GM23248 (cell line): ENCODE data around the gene NCOR2. TPM values are rescaled to one million over a fixed set of nuclear protein-coding genes. Genes with fewer than 3 reads are reported as not detected.

Experiments
- DNase-seq: peaks from one replicate; pipeline ENCODE4 v3.0.0-alpha.2; 2015
- H2AFZ ChIP-seq: fragments of 200-600 bp; sonication (generic); 2 replicates; pipeline ENCODE4 v1.6.1; 2016; ENCODE audit warnings: antibody characterized with exemption
- H3F3A ChIP-seq: fragments of 200-600 bp; sonication (generic); 2 replicates; pipeline ENCODE4 v1.6.1; 2016; ENCODE audit warnings: mild to moderate bottlenecking, antibody characterized with exemption, mixed run types; ENCODE audit not compliant: insufficient read depth
- H3K27ac ChIP-seq: fragments of 200-600 bp; sonication (generic); 2 replicates; pipeline ENCODE4 v1.5.1; 2016; ENCODE audit warnings: mild to moderate bottlenecking
- H3K27me3 ChIP-seq: fragments of 200-600 bp; sonication (generic); replicated peaks from 2 replicates; pipeline ENCODE4 v1.6.1; 2016; ENCODE audit warnings: mild to moderate bottlenecking; ENCODE audit not compliant: insufficient read depth
- H3K36me3 ChIP-seq: fragments of 200-600 bp; sonication (generic); 2 replicates; pipeline ENCODE4 v1.6.1; 2016; ENCODE audit warnings: low read depth, mild to moderate bottlenecking
- H3K4me1 ChIP-seq: fragments of 200-600 bp; sonication (generic); 2 replicates; pipeline ENCODE4 v1.6.1; 2016; ENCODE audit warnings: mild to moderate bottlenecking; ENCODE audit not compliant: insufficient read depth
- H3K4me2 ChIP-seq: fragments of 200-600 bp; sonication (generic); one replicate; pipeline ENCODE4 v1.6.1; 2016; ENCODE audit warnings: mild to moderate bottlenecking; ENCODE audit not compliant: unreplicated experiment
- H3K4me3 ChIP-seq: fragments of 200-600 bp; sonication (generic); 2 replicates; pipeline ENCODE4 v1.5.1; 2016; ENCODE audit warnings: mild to moderate bottlenecking
- H3K79me2 ChIP-seq: fragments of 200-600 bp; sonication (generic); 2 replicates; pipeline ENCODE4 v1.6.1; 2016; ENCODE audit warnings: mild to moderate bottlenecking; ENCODE audit not compliant: insufficient read depth
- H3K9ac ChIP-seq: fragments of 200-600 bp; sonication (generic); 2 replicates; pipeline ENCODE4 v1.6.1; 2016; ENCODE audit warnings: mild to moderate bottlenecking
- H3K9me2 ChIP-seq: fragments of 200-600 bp; sonication (generic); 2 replicates; pipeline ENCODE4 v1.6.1; 2016; ENCODE audit warnings: mixed run types, mild to moderate bottlenecking, moderate library complexity; ENCODE audit not compliant: insufficient read depth
- H3K9me3 ChIP-seq: fragments of 200-600 bp; sonication (generic); one replicate; pipeline ENCODE4 v1.6.1; 2017; ENCODE audit warnings: low read depth
- H4K20me1 ChIP-seq: fragments of 200-600 bp; sonication (generic); 2 replicates; pipeline ENCODE4 v1.6.0; 2016; ENCODE audit not compliant: insufficient read depth
- EZH2 ChIP-seq: fragments of 200-600 bp; sonication (generic); IDR thresholded peaks from 2 replicates; pipeline ENCODE4 v1.6.1; 2018; ENCODE audit warnings: antibody characterized with exemption, mild to moderate bottlenecking; ENCODE audit not compliant: insufficient read depth, poor library complexity, severe bottlenecking
- EZH2phosphoT487 ChIP-seq: fragments of 200-600 bp; sonication (generic); IDR thresholded peaks from 2 replicates; pipeline ENCODE4 v1.6.1; 2018; ENCODE audit warnings: antibody characterized with exemption, moderate library complexity, mild to moderate bottlenecking, low read depth; ENCODE audit not compliant: insufficient read depth
- WGBS, 2 experiments: methylation state at CpG; one replicate each; pipeline ENCODE4 v1.1.6; 2015 to 2017; ENCODE audit warnings: low lambda C conversion rate in 2 of 2, low coverage in 1 of 2; ENCODE audit errors: missing lambda C conversion rate in 2 of 2; 5-methylcytosine and 5-hydroxymethylcytosine counted together
- in situ Hi-C: fragments of 300-500 bp; cut with MboI; formaldehyde crosslinking; loops from 2 replicates; pipeline ENCODE4 v1.15.0; 2020
- polyA plus RNA-seq: library from polyadenylated mRNA; unstranded; fragments of >200 nt; fragmentation: Nextera tagmentation; extraction: Ambion mirVana; gene quantifications from 2 replicates; pipeline ENCODE4 v1.2.1, GENCODE V29; 2016
- total RNA-seq: library from RNA; depleted of rRNA; stranded (reverse); fragments of >200 nt; shearing (Covaris generic); gene quantifications from 2 replicates; pipeline ENCODE4 v1.2.3, GENCODE V29; 2014

The NCOR2 gene
- total and polyA plus RNA-seq, 2 experiments from 2014 or later = 37.7 to 43.5 TPM

DNA sequence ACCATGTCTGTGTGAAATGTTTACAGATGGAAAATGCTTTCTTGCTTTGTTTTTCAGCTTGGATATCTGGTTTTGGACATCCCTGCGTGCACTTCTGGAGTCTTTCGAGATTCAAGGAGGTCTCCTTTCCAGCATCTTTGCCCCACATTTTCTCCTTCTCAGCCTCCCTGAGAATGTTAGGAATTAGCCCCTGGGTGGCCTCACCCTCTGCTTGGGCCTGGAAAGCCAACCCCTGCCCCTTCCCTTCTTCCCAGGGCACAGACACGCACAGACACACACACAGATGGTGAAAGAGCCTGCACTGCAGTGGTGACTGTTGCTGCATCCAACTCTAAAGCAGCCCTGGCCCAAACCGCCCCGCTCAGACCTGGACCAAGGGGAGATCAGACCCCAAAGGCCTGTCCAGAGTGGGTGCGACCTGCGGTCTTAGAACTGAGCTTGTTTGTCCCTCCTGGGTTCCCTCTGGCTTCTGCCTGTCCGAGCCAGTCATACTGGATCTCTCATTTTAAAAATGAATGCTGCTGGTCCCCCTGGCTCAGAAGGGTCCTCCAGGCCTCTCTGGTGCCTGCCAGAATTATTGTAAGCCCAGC is 8.7 kb upstream of the NCOR2 start:
- H3K9me2 ChIP-seq = no peaks in the 10 kb centered on the region
- no peak overlapping the region for H3K9ac ChIP-seq
- no peak for DNase-seq
- TF ChIP-seq EZH2 = no peak
- no peak for TF ChIP-seq EZH2phosphoT487
- no peaks in the 10 kb centered on the region for H3K4me1 ChIP-seq
- no peak overlapping the region for H3K27ac ChIP-seq
- H3K79me2 ChIP-seq = no peaks in the 10 kb centered on the region
- in situ Hi-C loops = no loop called here
- H3K4me2 ChIP-seq = no peak overlapping the region
- no peaks in the 10 kb centered on the region for H3K36me3 ChIP-seq
- H2AFZ ChIP-seq = no peak overlapping the region
- H3K9me3 ChIP-seq = no peaks in the 10 kb centered on the region
- no peaks in the 10 kb centered on the region for H3K27me3 ChIP-seq
- 87 to 95% methylated on average over 8 of the region's 8 CpGs for WGBS, 2 experiments
- H3K4me3 ChIP-seq = no peak overlapping the region
- H3F3A ChIP-seq = no peaks in the 10 kb centered on the region
- H4K20me1 ChIP-seq = no peaks in the 10 kb centered on the region

DNA sequence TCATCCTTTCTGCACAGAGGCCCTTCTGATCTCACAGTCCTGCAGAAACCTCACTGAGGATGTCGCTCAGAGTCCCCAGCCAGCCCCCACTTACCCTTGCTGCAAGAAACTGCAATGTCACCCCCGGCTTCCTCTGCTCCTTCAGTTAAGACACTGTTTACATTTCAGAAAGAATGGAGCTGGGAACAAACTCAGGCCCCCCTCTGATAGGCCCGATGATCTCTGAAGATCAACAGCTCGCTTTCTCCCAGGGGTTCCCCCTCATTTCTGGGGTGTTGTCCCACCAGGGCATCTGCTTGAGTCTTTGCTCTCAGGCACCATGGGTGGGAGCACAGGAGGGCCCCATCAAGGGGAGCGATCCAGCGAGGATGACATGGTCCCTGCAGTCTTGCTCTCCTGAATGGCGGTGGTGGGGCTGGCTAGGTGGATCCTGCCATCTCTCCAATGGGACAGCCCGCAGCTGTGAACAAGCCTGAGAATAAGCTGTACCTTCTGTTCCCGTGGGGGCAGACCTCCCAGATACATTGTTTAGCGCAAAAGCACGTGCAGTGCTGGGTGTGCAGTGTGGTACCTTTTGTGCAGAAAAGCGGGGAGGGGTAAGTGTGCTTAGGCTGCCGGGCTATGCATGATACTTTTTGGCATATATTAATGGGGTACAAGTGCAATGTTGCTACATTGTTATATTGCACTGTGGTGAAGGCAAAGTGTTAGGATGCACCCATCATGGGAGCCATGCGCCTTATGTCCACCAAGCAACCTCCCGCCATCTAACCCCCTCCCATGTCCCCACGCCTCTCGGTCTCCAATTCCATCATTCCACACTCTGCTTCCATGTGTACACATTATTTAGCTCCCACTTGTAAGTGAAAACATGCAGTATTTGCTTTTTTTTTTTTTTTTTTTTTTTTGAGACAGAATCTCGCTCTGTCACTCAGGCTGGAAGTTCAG is 6.7 kb upstream of the NCOR2 start:
- no peaks in the 10 kb centered on the region for H3K9me2 ChIP-seq
- H2AFZ ChIP-seq = no peak overlapping the region
- no peak overlapping the region for H3K4me3 ChIP-seq
- in situ Hi-C loops = no loop called here
- WGBS, 2 experiments = 91 to 95% methylated on average over 17 to 18 of the region's 18 CpGs
- H3K9ac ChIP-seq = no peak overlapping the region
- no peaks in the 10 kb centered on the region for H3K4me1 ChIP-seq
- no peaks in the 10 kb centered on the region for H3F3A ChIP-seq
- DNase-seq = no peak
- no peaks in the 10 kb centered on the region for H3K27me3 ChIP-seq
- TF ChIP-seq EZH2 (no peak), EZH2phosphoT487 (no peak)
- no peaks in the 10 kb centered on the region for H3K79me2 ChIP-seq
- H3K27ac ChIP-seq = no peak overlapping the region
- H3K9me3 ChIP-seq = no peaks in the 10 kb centered on the region
- no peaks in the 10 kb centered on the region for H3K36me3 ChIP-seq
- H4K20me1 ChIP-seq = no peaks in the 10 kb centered on the region
- H3K4me2 ChIP-seq = no peak overlapping the region

DNA sequence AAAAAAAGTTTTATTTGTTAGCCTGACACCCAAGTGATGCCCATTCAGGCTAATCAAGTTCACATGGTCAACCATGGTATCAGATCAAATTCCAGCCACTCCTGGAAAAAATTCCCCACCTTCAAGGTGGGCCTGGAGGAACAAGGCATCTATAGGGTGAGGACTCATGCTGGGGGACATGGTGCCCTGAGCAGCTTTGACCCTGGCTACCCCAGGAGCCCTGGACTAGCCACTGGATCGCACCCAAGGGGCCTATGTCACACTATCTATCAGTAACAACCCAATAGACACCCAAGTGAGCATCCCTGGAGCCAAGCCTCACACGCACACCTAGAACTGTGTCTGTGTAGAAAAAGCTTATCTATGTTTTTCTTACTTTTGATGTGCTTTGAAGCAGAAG is 4.1 kb upstream of the NCOR2 start:
- TF ChIP-seq EZH2phosphoT487 = no peak
- no peak for TF ChIP-seq EZH2
- no peaks in the 10 kb centered on the region for H3F3A ChIP-seq
- no peaks in the 10 kb centered on the region for H3K27me3 ChIP-seq
- in situ Hi-C loops = no loop called here
- H3K4me1 ChIP-seq = peaks cover 8% of the 10 kb centered on the region
- no peak overlapping the region for H3K27ac ChIP-seq
- no peaks in the 10 kb centered on the region for H3K9me2 ChIP-seq
- no peak overlapping the region for H2AFZ ChIP-seq
- no peak for DNase-seq
- peaks cover 5% of the 10 kb centered on the region for H3K79me2 ChIP-seq
- H3K36me3 ChIP-seq = no peaks in the 10 kb centered on the region
- no peak overlapping the region for H3K9ac ChIP-seq
- WGBS, 2 experiments = 98 to 100% methylated on average over 2 of the region's 2 CpGs
- H3K9me3 ChIP-seq = no peaks in the 10 kb centered on the region
- H3K4me2 ChIP-seq = no peak overlapping the region
- H4K20me1 ChIP-seq = no peaks in the 10 kb centered on the region
- H3K4me3 ChIP-seq = no peak overlapping the region

DNA sequence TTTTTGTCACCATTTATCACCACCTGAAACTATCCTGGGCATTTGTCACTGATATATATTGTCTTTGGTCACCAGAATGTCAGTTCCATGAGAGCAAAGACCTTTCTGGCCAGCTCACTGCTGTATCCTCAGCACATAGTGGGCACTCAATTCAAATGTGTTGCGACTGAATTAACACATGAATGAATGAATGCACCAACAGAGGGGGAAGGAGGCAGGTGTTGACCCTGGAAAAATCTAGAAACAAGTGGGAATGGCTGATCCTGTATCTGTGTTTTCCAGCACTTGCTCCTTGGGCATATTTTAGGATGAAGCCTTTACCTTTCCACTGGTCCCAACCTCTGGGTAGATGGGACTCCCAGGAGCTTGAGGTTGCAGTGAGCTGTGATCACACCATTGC is 3.4 kb upstream of the NCOR2 start:
- Histone ChIP-seq H3K4me2 (no peak overlapping the region), H3K79me2 (peaks cover 13% of the 10 kb centered on the region), H3K9ac (no peak overlapping the region), H3K27ac (no peak overlapping the region), H3K4me1 (peaks cover 8% of the 10 kb centered on the region), H3K4me3 (no peak overlapping the region), H3K9me3 (no peaks in the 10 kb centered on the region), H3F3A (no peaks in the 10 kb centered on the region), H3K27me3 (no peaks in the 10 kb centered on the region), H4K20me1 (no peaks in the 10 kb centered on the region), H3K36me3 (no peaks in the 10 kb centered on the region), H2AFZ (no peak overlapping the region), H3K9me2 (no peaks in the 10 kb centered on the region)
- in situ Hi-C loops = no loop called here
- no peak for TF ChIP-seq EZH2
- no peak for DNase-seq
- 92 to 94% methylated on average over 1 of the region's 1 CpG for WGBS, 2 experiments
